GM18517 (cell line): Measurements from ENCODE around the gene NFATC1.
A peak's percentile ranks its signal among the peaks of the same experiment; 100 is the strongest.

Experiments used
- ATAC-seq: cut with Tn5 transposase; IDR thresholded peaks from one replicate; pipeline ENCODE4 v1.9.1; 2021; ENCODE audit warnings: mild to moderate bottlenecking, moderate library complexity; ENCODE audit not compliant: unreplicated experiment

The NFATC1 gene

DNA sequence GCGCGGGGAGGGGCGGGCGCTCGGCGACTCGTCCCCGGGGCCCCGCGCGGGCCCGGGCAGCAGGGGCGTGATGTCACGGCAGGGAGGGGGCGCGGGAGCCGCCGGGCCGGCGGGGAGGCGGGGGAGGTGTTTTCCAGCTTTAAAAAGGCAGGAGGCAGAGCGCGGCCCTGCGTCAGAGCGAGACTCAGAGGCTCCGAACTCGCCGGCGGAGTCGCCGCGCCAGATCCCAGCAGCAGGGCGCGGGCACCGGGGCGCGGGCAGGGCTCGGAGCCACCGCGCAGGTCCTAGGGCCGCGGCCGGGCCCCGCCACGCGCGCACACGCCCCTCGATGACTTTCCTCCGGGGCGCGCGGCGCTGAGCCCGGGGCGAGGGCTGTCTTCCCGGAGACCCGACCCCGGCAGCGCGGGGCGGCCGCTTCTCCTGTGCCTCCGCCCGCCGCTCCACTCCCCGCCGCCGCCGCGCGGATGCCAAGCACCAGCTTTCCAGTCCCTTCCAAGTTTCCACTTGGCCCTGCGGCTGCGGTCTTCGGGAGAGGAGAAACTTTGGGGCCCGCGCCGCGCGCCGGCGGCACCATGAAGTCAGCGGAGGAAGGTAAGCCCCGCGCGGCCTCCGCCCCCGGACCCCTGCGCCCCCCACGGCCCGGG, at the start of gene NFATC1:
TSS of gene NFATC1 (plus strand) at position 170 of the 644 bp plus-strand sequence. CDS start at position 465, 295 bp downstream.
- no peak for ATAC-seq

GRCh38 chr18:79345981-79346380, 49.7 kb upstream of the NFATC1 start:
- no peak for ATAC-seq

GRCh38 chr18:79348066-79348465, 47.7 kb upstream of the NFATC1 start:
- no peak for ATAC-seq

DNA sequence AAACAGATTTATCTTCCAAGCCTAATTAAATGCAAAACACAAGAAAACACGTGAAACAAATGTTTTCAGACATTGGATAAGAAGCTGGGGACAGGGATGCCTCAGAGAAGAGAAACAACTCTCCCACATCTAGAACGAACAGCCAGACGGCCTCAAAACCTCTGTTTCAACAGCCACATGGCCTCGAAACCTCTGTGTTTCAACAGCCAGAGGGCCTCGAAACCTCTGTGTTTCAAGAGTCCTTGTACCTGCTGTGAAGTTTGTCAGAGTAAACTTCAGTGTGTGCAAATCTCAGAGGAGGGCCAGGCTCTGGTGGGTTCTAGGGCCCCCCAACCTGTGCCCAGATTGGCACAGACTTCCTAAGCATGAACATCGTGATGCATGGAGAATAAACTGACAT, 43.3 kb upstream of the NFATC1 start:
- no peak for ATAC-seq

- no peak for ATAC-seq
Observed at GRCh38 chr18:79353267-79353666, 42.5 kb upstream of the NFATC1 start.

DNA sequence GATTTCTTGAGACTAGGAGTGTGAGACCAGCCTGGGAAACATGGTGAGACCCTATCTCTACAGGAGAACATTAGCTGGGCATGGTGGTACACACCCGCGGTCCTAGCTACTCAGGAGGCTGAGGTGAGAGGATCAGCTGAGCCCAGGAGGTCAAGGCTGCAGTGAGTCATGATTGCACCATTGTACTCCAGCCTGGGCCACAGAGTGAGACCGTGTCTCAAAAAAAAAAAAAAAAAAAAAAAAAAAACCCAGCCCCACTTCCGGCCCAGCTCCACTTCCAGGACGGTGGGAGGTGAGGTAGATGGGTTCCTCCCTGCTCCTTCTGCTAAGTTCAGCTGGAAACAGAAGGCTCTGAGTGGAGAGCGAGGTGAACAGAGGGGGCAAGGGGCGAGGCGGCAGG, 41.4 kb upstream of the NFATC1 start:
- ATAC-seq: no peak

DNA sequence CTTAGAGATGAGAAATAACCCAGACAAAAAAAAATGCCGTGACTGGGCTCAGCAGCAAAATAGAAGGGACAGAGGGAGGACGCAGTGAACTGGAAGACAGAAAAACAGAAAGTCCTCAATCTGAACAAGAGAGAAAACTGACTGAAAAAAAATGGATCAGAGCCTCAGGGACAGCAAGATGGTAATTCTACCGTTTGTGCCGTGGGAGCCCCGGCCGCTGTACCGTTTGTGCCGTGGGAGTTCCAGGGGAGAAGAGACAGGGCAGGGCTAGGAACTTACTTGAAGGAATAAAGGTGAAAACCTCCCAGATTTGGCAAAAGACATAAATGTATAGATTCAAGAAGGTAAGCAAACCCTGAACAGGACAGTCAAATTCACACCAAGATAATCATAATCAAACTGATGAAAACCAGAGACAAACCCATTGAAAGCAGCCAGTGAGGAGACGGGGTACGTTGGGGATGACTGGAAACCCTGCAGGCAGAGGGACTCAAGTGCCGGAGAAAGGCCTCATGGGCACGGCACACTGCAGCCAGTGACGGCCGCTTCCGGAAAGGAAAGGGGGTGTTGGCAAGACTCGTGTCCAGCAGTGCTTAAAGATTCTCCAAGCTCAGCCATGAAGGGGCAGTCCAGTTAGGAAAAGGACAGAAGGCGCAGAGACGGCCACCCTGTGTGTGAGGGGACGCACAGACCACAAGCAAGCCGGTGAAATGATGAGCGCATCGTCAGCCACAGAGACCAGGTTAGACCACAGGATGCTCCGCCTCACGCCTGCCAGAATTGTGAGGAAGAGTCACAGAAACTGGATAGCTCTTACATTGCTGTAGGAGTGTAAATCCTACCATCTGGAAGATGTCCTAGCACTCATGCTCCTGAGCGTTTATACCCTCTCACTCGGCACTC, 40.0 kb upstream of the NFATC1 start:
- peak; percentile 23 for ATAC-seq

GRCh38 chr18:79356435-79356834, 39.3 kb upstream of the NFATC1 start:
- peak; percentile 72 for ATAC-seq

DNA sequence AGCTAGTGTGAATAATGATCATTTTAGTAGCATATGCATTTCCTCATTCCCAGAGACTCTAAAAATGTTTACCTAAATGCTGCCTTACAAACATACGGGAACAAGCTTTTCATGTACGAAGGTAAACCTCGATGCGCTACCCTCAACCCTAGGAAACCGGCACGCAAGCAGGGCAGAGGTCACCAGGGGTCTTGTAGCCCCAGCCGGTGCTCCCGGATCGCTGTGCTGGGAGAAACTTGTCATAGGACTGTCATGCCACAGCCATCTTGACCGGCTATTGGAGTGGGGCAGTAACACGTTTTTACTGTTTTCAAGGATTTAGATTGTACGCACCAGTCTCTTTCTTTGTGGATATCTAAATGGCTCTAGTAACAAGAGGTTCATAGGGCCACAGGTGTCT, 34.8 kb upstream of the NFATC1 start:
- no peak for ATAC-seq

DNA sequence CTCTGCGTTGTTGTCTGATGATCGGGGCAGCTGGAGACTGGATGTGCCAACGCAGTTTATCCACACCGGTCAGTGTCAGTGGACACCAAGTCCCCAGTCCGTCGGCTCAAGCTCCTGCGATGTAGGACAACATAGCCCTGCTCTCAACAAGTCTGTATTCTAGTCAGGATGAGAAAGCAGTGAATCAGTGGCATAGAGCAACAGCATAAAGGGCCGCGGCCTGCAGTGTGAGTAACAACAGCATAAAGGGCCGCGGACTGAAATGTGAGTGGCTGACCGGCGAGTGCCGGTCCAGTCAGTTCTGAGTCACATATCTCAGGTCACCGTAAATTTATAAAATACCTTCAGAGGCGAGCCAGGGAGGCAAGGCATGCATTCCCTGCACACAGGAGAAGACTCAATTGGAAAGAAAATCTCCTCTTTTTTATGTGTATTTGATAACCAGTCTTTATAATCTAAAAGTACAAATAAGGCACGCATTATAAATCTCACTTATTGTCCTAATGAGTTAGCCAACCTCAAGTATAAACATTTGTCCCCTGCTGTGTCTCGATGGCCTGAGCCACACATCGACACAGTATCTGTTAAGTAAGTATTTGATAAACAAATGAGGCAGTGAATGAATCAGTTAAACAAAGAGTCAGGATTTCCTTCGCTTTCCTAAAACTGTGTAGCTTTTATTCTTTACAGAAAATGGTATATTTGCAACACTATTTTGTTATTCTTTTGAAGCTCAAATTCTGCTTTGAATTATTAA, 33.8 kb upstream of the NFATC1 start:
- ATAC-seq: no peak

DNA sequence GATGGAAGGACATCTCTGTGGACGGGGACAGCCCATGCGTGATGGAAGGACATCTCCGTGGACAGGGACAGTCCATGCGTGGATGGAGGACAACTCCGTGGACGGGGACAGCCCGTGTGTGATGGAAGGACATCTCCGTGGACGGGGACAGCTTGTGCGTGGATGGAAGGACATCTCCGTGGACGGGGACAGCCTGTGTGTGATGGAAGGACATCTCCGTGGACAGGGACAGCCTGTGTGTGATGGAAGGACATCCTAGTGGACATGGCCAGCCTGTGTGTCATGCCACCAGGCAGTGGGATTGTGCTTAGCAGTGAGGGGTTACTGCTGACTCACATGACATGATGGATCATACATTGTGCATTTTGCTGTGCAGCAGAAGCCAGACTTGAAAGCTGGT, 30.0 kb upstream of the NFATC1 start:
- no peak for ATAC-seq

DNA sequence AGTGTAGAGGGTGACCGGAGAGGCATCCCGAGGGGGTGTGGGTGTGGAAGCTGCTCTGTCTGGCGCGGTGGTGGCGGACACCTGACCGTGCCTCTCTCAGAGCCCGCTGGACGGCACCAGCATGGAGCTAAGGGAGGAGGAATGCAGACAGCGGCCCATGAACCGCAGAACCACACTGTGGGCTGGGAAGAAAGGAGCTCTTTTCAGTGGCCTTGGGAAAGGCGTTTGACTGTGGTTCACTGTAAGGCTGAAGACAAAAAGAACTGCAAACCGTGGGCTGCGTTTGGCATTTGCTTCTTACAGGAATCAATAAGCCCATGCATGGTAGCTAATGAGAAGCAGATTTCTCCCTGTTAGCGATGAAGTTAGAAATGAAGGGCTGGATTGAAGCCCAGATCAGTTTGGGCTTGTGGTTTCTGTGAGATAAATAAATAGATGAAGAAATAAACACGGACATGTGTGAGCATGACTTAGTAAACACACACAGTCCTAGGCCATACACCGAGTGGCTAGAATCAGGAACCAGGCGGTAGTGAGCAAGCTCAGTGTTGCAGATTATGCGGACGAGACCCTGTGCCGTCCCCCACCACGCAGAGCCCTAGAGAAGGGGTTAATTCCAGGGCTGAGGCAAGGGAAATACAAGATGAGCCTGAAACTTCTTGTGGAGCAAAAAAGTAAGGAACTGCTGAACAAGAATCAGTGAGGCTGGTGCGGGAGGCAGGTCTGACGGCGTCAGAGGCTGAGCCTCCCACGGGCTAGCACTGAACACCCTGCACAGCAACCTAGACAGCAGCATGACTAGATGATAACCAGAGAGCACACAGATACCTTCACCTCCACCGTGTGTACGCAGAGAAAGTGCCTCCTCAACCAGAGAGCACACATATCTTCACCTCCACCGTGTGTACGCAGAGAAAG, 29.3 kb upstream of the NFATC1 start:
- ATAC-seq: no peak

GRCh38 chr18:79367480-79367879, 28.2 kb upstream of the NFATC1 start:
- no peak for ATAC-seq

GRCh38 chr18:79367989-79368388, 27.7 kb upstream of the NFATC1 start:
- no peak for ATAC-seq

- no peak for ATAC-seq
Observed at GRCh38 chr18:79368681-79369080, 27.0 kb upstream of the NFATC1 start.

DNA sequence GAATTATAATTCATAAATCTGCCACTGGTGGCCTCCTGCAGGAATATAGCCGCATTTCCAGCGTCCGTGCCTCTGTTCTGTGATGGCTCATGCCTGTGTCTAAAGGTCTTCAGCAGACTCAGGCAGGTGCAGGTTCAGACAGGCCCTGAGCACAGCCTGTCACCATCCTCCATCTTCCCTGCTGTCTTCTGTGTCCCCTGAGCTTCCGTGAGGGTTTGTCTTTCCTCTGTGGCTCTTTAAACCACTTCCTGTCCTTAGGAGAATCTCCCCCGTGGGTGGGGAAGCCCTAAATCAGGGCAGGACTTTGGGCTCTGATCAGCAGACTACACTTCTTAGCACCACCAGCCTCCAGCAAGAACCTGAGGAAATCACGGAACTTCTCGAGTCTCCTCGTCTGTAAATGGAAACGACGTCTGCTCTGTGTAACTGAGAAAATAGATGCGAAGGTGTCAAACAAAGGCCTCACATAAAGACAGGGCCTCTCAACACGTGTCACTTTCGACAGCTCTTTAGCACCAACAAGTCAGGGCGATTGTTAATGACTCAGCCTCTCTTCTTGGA, 24.1 kb upstream of the NFATC1 start:
- ATAC-seq: no peak

DNA sequence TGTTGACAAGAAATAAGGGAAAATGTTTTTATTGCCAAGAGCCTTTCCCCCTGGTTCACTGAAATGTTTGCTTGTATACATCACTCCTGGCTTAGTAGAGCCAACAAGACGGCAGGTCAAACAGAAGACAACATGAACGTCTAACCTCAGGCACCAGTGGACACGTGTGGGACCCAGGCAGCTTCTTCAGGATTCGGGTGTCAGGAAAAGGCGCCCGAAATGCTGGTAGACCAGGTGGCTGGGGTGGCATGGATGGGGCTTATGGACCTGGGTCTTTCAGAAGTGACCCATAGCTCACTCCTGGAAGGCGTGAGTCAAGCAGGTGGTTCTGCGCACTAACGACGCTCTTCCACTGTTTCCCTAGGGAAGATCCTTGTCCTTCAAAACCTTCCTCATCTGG, 23.3 kb upstream of the NFATC1 start:
- ATAC-seq: no peak

GRCh38 chr18:79372991-79373390, 22.7 kb upstream of the NFATC1 start:
- ATAC-seq: no peak

GRCh38 chr18:79373736-79374135, 22.0 kb upstream of the NFATC1 start:
- ATAC-seq: no peak
